Transverse colon (tissue), 4 donors: ENCODE data around the gene PTPA. TPM values are rescaled to one million over a fixed set of nuclear protein-coding genes. Genes with fewer than 3 reads are reported as not detected.

ENCODE experiments used
- DNase-seq: peaks from one replicate; pipeline ENCODE4 v3.0.0-alpha.2; 2019
- H3K27ac ChIP-seq, 4 donors: fragments of 200-600 bp; sonication (generic); 2 replicates each; pipeline ENCODE4 v1.5.1; 2016 to 2018; ENCODE audit warnings: inconsistent platforms in 4 of 4
- H3K27me3 ChIP-seq: fragments of 200-600 bp; sonication (generic); 2 replicates; pipeline ENCODE4 v1.5.1; 2017; ENCODE audit warnings: inconsistent platforms
- H3K36me3 ChIP-seq, 4 donors: fragments of 200-600 bp; sonication (generic); 2 replicates each; pipeline ENCODE4 v1.5.1; 2017 to 2019; ENCODE audit warnings: inconsistent platforms in 4 of 4
- H3K4me1 ChIP-seq, 4 donors: fragments of 200-600 bp; sonication (generic); 2 replicates each; pipeline ENCODE4 v1.5.1; 2017 to 2020; ENCODE audit warnings: inconsistent platforms in 4 of 4
- H3K4me3 ChIP-seq, 4 donors: fragments of 200-600 bp; sonication (generic); 1 replicate in 1 of 4; 2 replicates in 3 of 4; pipeline versions ENCODE4 v1.5.1 to v1.6.1; 2017 to 2019; ENCODE audit warnings: inconsistent platforms in 4 of 4
- H3K9me3 ChIP-seq, 2 donors: fragments of 200-600 bp; sonication (generic); 2 replicates each; pipeline ENCODE4 v1.5.1; 2017 to 2019; ENCODE audit warnings: inconsistent platforms in 2 of 2
- EP300 ChIP-seq: sonication (generic); formaldehyde crosslinking; IDR thresholded peaks from one replicate; pipeline ENCODE4 v1.6.1; 2017; ENCODE audit warnings: antibody characterized with exemption, low read depth
- POLR2A ChIP-seq: fragments of 450-650 bp; IDR thresholded peaks from one replicate; pipeline ENCODE4 v1.6.1; 2016; ENCODE audit warnings: antibody characterized with exemption, mild to moderate bottlenecking, moderate library complexity
- POLR2AphosphoS5 ChIP-seq, 3 donors: sonication (generic); formaldehyde crosslinking; IDR thresholded peaks; one replicate each; pipeline ENCODE4 v1.6.1; 2016; ENCODE audit warnings: antibody characterized with exemption in 3 of 3
- WGBS, 2 donors: methylation state at CpG; one replicate each; pipeline ENCODE4 v1.1.5; 2018; ENCODE audit warnings: low coverage in 1 of 2; 5-methylcytosine and 5-hydroxymethylcytosine counted together
- in situ Hi-C, 4 donors: fragments of 200-750 bp; cut with MboI; loops; one replicate each; pipeline versions ENCODE4 v1.15.0 to v1.15.1; 2017; ENCODE audit warnings: low sequenced_read_pairs in 3 of 4, low pct_ligation_motif_present in 1 of 4, low pct_unique_long_range_greater_than_20kb in 1 of 4
- intact Hi-C: fragments of 100-400 bp; cut with DNase I; formaldehyde crosslinking; loops from one replicate; pipeline ENCODE4 v1.15.1; 2023; ENCODE audit warnings: low total_unique reads
- total RNA-seq, 4 donors: library from RNA; depleted of rRNA; stranded (reverse); fragments of >200 nt; gene quantifications; one replicate each; pipeline ENCODE4 v1.1.0, GENCODE V29; 2016
- TF ChIP-seq, protein P1 (sequence below), 5 experiments: fragments of 200-600 bp in 3 of 5; fragments of 450-650 bp in 2 of 5; sonication (generic) in 3 of 5; IDR thresholded peaks; 1 replicate in 2 of 5; 2 replicates in 3 of 5; pipeline ENCODE4 v1.5.1; 2016 to 2017; ENCODE audit warnings: antibody characterized with exemption in 5 of 5, inconsistent platforms in 3 of 5, mild to moderate bottlenecking in 2 of 5, moderate library complexity in 1 of 5

The PTPA gene
- total RNA-seq, 4 donors from 2014 or later, result 37.4 to 241 (median 66.5) TPM

DNA sequence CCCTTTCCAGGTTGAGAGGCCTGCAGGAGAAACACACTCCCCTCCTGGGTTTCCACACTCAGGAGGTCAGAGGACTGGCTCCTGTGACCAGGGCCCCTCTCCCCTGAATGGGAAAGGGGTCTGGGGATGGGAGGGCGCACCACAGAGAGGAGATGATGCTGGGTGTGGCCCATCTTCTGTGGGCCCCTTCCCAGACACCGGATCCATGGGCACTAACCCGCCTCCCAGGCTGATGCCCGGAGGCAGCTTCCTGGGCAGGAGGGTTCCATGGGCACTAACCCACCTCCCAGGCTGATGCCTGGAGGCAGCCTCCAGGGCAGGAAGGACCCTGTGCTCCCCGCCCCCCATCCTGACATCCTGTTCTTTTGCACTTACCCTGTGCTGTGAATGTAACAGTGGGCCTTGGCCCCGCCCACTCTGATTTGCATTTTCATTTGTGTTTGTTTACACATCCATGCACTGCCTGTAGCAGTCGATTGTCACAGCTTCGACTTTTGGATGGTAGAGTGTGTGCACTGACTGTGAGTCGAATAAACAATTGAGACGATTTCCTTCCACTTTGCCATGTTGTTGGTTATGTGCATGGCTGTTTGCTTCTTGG is 39.6 kb upstream of the PTPA start:
- DNase-seq, result peak; percentile 39
- no peak overlapping the region for H3K4me3 ChIP-seq
- in situ Hi-C loops, result no loop called here
- H3K27me3 ChIP-seq, result no peaks in the 10 kb centered on the region
- no peak overlapping the region for H3K27ac ChIP-seq
- TF ChIP-seq POLR2AphosphoS5 (IDR thresholded peaks at IDR 0.05) (no peak), EP300 (no peak), POLR2A (no peak)
- TF ChIP-seq, protein P1, sequence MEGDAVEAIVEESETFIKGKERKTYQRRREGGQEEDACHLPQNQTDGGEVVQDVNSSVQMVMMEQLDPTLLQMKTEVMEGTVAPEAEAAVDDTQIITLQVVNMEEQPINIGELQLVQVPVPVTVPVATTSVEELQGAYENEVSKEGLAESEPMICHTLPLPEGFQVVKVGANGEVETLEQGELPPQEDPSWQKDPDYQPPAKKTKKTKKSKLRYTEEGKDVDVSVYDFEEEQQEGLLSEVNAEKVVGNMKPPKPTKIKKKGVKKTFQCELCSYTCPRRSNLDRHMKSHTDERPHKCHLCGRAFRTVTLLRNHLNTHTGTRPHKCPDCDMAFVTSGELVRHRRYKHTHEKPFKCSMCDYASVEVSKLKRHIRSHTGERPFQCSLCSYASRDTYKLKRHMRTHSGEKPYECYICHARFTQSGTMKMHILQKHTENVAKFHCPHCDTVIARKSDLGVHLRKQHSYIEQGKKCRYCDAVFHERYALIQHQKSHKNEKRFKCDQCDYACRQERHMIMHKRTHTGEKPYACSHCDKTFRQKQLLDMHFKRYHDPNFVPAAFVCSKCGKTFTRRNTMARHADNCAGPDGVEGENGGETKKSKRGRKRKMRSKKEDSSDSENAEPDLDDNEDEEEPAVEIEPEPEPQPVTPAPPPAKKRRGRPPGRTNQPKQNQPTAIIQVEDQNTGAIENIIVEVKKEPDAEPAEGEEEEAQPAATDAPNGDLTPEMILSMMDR (IDR thresholded peaks at IDR 0.05), result no peak
- H3K4me1 ChIP-seq, result peaks cover 0 to 11% (median 4%) of the 10 kb centered on the region in 4 donors
- 65 to 74% methylated on average over 6 to 9 of the region's 10 CpGs for WGBS, 2 donors
- no peaks in the 10 kb centered on the region for H3K9me3 ChIP-seq
- intact Hi-C loops, result no loop called here
- peaks cover 0 to 14% (median 6%) of the 10 kb centered on the region in 4 donors for H3K36me3 ChIP-seq

DNA sequence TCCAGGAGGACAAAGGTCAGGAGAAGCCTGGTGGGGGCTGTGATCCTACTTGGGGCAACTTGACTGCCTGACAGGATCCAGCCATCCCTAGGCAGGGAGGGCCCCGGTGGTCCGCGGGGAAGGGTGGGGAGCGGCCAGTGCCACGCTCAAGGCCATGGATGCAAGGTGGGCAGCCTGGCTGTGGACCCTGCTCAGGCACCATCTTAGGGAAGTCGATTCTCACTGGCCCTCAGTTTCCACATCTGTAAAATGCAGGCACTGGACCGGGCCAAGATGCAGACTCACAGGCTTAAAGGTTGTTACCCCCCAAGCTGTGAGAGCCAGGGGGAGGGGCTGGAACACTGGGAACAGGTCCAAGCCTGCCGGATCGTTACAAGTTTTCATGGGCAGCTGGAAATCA is 39.0 kb upstream of the PTPA start:
- peaks cover 0 to 14% (median 5%) of the 10 kb centered on the region in 4 donors for H3K36me3 ChIP-seq
- in situ Hi-C loops (no loop called here), intact Hi-C loops (no loop called here)
- H3K4me3 ChIP-seq, result no peak overlapping the region
- H3K27me3 ChIP-seq, result no peaks in the 10 kb centered on the region
- H3K27ac ChIP-seq, result no peak overlapping the region
- DNase-seq, result no peak
- peaks cover 0 to 17% (median 8%) of the 10 kb centered on the region in 4 donors for H3K4me1 ChIP-seq
- 58 to 70% methylated on average over 5 to 9 of the region's 9 CpGs for WGBS, 2 donors
- TF ChIP-seq EP300 (no peak), POLR2AphosphoS5 (IDR thresholded peaks at IDR 0.05) (no peak), POLR2A (no peak)
- TF ChIP-seq, protein P1 (IDR thresholded peaks at IDR 0.05), result no peak
- no peaks in the 10 kb centered on the region for H3K9me3 ChIP-seq

DNA sequence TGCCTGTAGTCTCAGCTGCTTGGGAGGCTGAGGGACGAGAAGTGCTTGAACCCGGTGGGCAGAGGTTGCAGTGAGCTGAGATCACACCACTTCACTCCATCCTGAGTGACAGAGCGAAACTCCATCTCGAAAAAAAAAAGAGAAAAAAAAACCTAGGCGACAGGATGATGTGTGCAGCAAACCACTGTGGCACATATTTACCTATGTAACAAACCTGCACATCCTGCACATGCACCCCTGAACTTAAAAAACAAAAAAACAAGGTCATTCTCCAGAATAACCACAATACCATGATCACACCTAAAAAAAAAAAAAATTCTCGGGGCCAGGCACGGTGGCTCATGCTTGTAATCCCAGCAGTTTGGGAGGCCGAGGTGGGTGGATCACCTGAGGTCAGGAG is 37.8 kb upstream of the PTPA start:
- in situ Hi-C loops, result no loop called here
- H3K4me1 ChIP-seq, result peaks cover 0 to 28% (median 14%) of the 10 kb centered on the region in 4 donors
- no peak for DNase-seq

DNA sequence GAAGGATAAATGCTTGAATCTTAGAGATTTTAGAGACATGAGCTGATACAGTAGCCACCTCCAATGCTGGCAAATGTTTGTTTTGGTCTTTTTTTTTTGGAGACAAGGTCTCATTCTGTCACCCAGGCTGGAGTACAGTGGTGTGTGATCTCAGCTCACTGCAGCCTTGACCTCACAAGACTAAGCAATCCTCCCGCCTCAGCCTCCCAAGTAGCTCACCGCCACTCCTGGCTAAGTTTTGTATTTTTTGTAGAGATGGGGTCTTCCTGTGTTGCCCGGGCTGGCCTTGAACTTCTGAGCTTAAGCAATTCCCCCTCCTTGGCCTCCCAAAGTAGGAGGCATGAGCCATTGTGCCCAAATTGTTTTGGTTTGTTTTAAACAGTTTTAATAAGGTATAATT is 37.1 kb upstream of the PTPA start:
- Histone ChIP-seq H3K27me3 (no peaks in the 10 kb centered on the region), H3K9me3 (no peaks in the 10 kb centered on the region), H3K4me1 (peaks cover 0 to 34% (median 17%) of the 10 kb centered on the region in 4 donors), H3K27ac (peak overlapping the region in 1 of 4 donors; percentile 3), H3K36me3 (no peaks in the 10 kb centered on the region), H3K4me3 (no peak overlapping the region)
- TF ChIP-seq POLR2A (no peak), EP300 (no peak), POLR2AphosphoS5 (IDR thresholded peaks at IDR 0.05) (no peak)
- TF ChIP-seq, protein P1 (IDR thresholded peaks at IDR 0.05), result no peak
- intact Hi-C loops (no loop called here), in situ Hi-C loops (no loop called here)
- DNase-seq, result no peak
- 86 to 88% methylated on average over 3 of the region's 3 CpGs for WGBS, 2 donors

More for the DNA sequence above, 37.8 kb upstream of the PTPA start:
- Histone ChIP-seq H3K4me3 (no peak overlapping the region), H3K27ac (no peak overlapping the region), H3K9me3 (no peaks in the 10 kb centered on the region), H3K27me3 (no peaks in the 10 kb centered on the region), H3K36me3 (peaks cover 0 to 6% (median 1%) of the 10 kb centered on the region in 4 donors)
- intact Hi-C loops, result no loop called here
- 77 to 81% methylated on average over 5 to 8 of the region's 8 CpGs for WGBS, 2 donors
- no peak for TF ChIP-seq POLR2A
- TF ChIP-seq, protein P1 (IDR thresholded peaks at IDR 0.05), result no peak
